NT2/D1 (cell line): ENCODE results near the gene GNE.

Experiments used
- YY1 ChIP-seq: IDR thresholded peaks from 2 replicates; pipeline ENCODE4 v1.6.1; 2011; ENCODE audit not compliant: insufficient read length, insufficient read depth
- ZNF274 ChIP-seq: IDR thresholded peaks from 2 replicates; pipeline ENCODE4 v1.6.1; 2011; ENCODE audit warnings: mild to moderate bottlenecking, low read depth, low read length

DNA sequence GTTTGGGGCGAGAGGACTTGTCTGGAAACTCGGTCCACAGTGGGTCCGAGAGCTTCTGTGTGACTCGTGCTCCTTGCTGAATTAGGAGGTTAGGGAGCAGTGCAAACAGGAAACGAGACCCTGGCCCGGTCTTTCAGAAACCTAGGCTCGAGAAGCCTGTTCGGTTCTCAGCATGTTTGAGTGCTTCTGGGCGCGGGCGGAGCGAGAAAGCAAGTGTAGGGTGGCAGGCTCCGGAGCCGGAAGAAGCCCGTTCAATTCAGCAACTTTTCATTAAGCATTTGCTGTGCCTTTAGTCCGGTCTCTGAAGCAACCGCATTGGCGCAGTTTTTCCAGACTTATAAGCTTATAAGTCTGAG is 67.0 kb downstream of the GNE start:
- no peak for TF ChIP-seq YY1
- TF ChIP-seq ZNF274: no peak
